Measurements from ENCODE around the gene SLC9A6. TPM values are rescaled to one million over a fixed set of nuclear protein-coding genes. Genes with fewer than 3 reads are reported as not detected.
A peak's percentile ranks its signal among the peaks of the same experiment; 100 is the strongest.
"Not testable (repeated sequence)": the region's sequence is repeated elsewhere in the genome, so short reads cannot be mapped to it uniquely, and the experiment has no call there.

SLC9A6 gene
- polyA plus RNA-seq, 1 donor: 17.7 TPM

GRCh38 chrX:136028383-136028984, 43.2 kb downstream of the SLC9A6 start:
- peak; percentile 60 for DNase-seq

- DNase-seq: no peak
These were observed 44.5 kb downstream of the SLC9A6 start for GRCh38 chrX:136029766-136030165.

- DNase-seq: no peak
These were observed 45.3 kb downstream of the SLC9A6 start for GRCh38 chrX:136030303-136031191.

- DNase-seq: no peak
These were observed 46.4 kb downstream of the SLC9A6 start for GRCh38 chrX:136031626-136032025.

- no peak for DNase-seq
These were observed 47.1 kb downstream of the SLC9A6 start for GRCh38 chrX:136032370-136032769.

- no peak for DNase-seq
These were observed 49.4 kb downstream of the SLC9A6 start for GRCh38 chrX:136034668-136035067.

GRCh38 chrX:136035663-136036062, 50.4 kb downstream of the SLC9A6 start:
- DNase-seq: no peak

GRCh38 chrX:136039485-136039884, 54.2 kb downstream of the SLC9A6 start:
- no peak for DNase-seq

- DNase-seq: no peak
These were observed 54.7 kb downstream of the SLC9A6 start for GRCh38 chrX:136039968-136040367.

GRCh38 chrX:136041254-136041812, 56.1 kb downstream of the SLC9A6 start:
- DNase-seq: no peak

- DNase-seq: no peak
These were observed 59.8 kb downstream of the SLC9A6 start for GRCh38 chrX:136045008-136045407.

GRCh38 chrX:136046295-136047015, 61.2 kb downstream of the SLC9A6 start:
- no peak for DNase-seq

- no peak for DNase-seq
These were observed 61.9 kb downstream of the SLC9A6 start for GRCh38 chrX:136047016-136047642.

- no peak for DNase-seq
These were observed 62.7 kb downstream of the SLC9A6 start for GRCh38 chrX:136047969-136048368.

- no peak for DNase-seq
These were observed 63.2 kb downstream of the SLC9A6 start for GRCh38 chrX:136048446-136048845.

GRCh38 chrX:136049608-136050007, 64.4 kb downstream of the SLC9A6 start:
- no peak for DNase-seq

GRCh38 chrX:136050875-136051274, 65.6 kb downstream of the SLC9A6 start:
- DNase-seq: not testable (repeated sequence)

- DNase-seq: no peak
These were observed 66.4 kb downstream of the SLC9A6 start for GRCh38 chrX:136051611-136052010.

GRCh38 chrX:136055651-136056221, 70.5 kb downstream of the SLC9A6 start:
- DNase-seq: no peak

GRCh38 chrX:136057567-136057966, 72.3 kb downstream of the SLC9A6 start:
- no peak for DNase-seq

- no peak for DNase-seq
These were observed 74.1 kb downstream of the SLC9A6 start for GRCh38 chrX:136059350-136059749.

- no peak for DNase-seq
These were observed 76.1 kb downstream of the SLC9A6 start for GRCh38 chrX:136061286-136061685.
